Tibial artery (tissue), 4 donors: ENCODE results near the gene ITPR1.

Source experiments
- DNase-seq, 2 donors: peaks; one replicate each; pipeline ENCODE4 v3.0.0-alpha.2; 2019
- H3K27ac ChIP-seq, 2 donors: fragments of 200-600 bp; sonication (generic) in 1 of 2; 1 replicate in 1 of 2; 2 replicates in 1 of 2; pipeline ENCODE4 v1.5.1; 2018 to 2019; ENCODE audit warnings: mild to moderate bottlenecking in 1 of 2
- H3K27me3 ChIP-seq, 2 donors: fragments of 200-600 bp; sonication (generic) in 1 of 2; one replicate each; pipeline versions ENCODE4 v1.5.1 to v1.6.0; 2016 to 2019
- H3K36me3 ChIP-seq, 3 donors: fragments of 200-600 bp; sonication (generic) in 2 of 3; one replicate each; pipeline ENCODE4 v1.5.1; 2016 to 2019; ENCODE audit warnings: mild to moderate bottlenecking in 2 of 3
- H3K4me1 ChIP-seq, 4 donors: fragments of 200-600 bp; sonication (generic) in 2 of 4; 1 replicate in 3 of 4; 2 replicates in 1 of 4; pipeline ENCODE4 v1.5.1; 2016 to 2019
- H3K4me3 ChIP-seq, 2 donors: fragments of 200-600 bp; sonication (generic) in 1 of 2; 1 replicate in 1 of 2; 2 replicates in 1 of 2; pipeline ENCODE4 v1.5.1; 2018 to 2019; ENCODE audit warnings: mild to moderate bottlenecking in 2 of 2
- H3K9me3 ChIP-seq, 3 donors: fragments of 200-600 bp; sonication (generic) in 1 of 3; one replicate each; pipeline ENCODE4 v1.5.1; 2016 to 2019
- CTCF ChIP-seq, 2 experiments: fragments of 200-600 bp in 1 of 2; fragments of 450-650 bp in 1 of 2; IDR thresholded peaks; one replicate each; pipeline ENCODE4 v1.5.1; 2017 to 2019; ENCODE audit warnings: antibody characterized with exemption in 2 of 2, mild to moderate bottlenecking in 1 of 2, moderate library complexity in 1 of 2
- intact Hi-C: fragments of 100-400 bp; cut with DNase I; formaldehyde crosslinking; loops from one replicate; pipeline ENCODE4 v1.15.0; 2023; ENCODE audit warnings: low total_unique reads

The ITPR1 gene

DNA sequence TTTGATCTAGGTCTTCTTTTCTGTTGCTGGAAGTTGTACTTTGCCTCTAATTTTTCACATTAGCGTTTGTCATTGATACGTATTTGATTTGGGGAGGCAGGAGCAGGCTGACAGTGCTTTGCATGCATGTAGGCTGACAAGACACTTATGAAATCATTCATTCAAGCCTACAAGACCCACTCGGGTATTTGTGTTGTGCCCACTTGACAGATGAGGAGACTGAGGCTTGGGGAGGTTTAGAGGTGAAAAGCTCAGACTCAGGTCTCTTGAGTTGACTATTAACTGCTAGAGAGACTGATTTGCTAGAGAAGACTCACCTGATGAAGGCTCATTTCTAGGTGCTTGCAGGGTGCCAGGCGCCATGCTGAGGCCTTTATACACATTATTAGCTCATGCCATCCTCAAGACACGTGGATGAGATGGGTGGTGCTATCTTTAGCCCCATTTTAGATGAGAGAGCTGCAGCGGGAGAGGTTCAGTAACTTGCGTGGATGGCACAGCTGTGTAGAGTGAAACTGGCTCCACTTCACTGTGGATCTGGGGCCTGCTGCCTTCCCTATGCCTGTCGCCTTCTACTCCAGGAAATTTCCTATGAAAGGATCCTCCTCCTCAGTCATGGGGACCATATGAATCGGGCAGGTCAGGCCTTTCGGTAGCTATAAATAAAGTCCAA is 192.7 kb downstream of the ITPR1 start:
- Histone ChIP-seq H3K4me3 (no peak overlapping the region), H3K36me3 (peaks cover 90 to 97% (median 92%) of the 10 kb centered on the region in 3 donors), H3K27me3 (no peaks in the 10 kb centered on the region), H3K27ac (no peak overlapping the region), H3K9me3 (no peaks in the 10 kb centered on the region), H3K4me1 (no peaks in the 10 kb centered on the region)
- TF ChIP-seq CTCF (IDR thresholded peaks at IDR 0.05), result no peak
- intact Hi-C loops, result no loop called here
- no peak for DNase-seq

DNA sequence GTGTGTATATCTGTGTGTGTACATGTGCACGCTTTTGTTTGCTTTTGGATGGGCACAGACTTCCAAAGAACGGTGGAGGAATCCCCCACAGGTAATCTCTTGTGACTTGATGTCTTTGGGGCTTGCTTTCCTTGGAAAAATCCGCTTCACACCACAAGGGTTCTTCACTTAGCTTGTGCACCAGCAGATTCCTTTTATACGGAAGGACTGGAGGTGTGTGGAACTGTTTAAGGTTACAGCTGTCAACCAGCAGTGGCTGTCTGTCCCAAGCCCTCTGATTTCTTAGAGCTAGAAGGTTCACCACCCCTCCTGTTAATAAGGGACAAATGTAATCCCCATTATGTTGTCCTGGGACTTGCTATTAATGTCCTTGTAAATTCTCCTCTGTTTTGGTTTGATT is 193.5 kb downstream of the ITPR1 start:
- Histone ChIP-seq H3K4me1 (no peaks in the 10 kb centered on the region), H3K36me3 (peaks cover 91 to 98% (median 94%) of the 10 kb centered on the region in 3 donors), H3K9me3 (no peaks in the 10 kb centered on the region), H3K4me3 (no peak overlapping the region), H3K27me3 (no peaks in the 10 kb centered on the region), H3K27ac (no peak overlapping the region)
- TF ChIP-seq CTCF (IDR thresholded peaks at IDR 0.05), result no peak
- no peak for DNase-seq
- intact Hi-C loops, result no loop called here

DNA sequence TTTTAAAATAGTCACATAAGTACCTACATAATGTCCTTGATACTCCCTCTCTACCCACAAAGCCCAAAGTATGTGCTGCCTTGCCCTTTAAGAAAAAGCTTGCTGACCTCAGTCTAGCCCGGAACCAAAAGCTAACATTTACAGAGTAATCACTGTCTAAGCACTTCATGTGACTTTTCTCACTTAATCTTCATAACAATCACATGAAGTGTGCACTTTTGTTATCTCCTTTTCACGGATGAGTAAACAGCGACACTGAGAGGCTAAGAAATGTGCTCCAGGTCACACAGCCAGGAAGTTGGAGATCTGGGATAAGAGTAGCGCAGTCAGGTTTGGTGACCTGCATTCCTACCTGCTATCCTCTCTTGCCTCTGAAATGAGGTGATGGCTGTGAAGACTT is 194.0 kb downstream of the ITPR1 start:
- TF ChIP-seq CTCF (IDR thresholded peaks at IDR 0.05), result no peak
- Histone ChIP-seq H3K27ac (no peak overlapping the region), H3K4me3 (no peak overlapping the region), H3K27me3 (no peaks in the 10 kb centered on the region), H3K36me3 (peaks cover 91 to 99% (median 99%) of the 10 kb centered on the region in 3 donors), H3K4me1 (no peaks in the 10 kb centered on the region), H3K9me3 (no peaks in the 10 kb centered on the region)
- intact Hi-C loops, result no loop called here
- DNase-seq, result no peak

GRCh38 chr3:4687596-4687995 is 194.4 kb downstream of the ITPR1 start:
- no peaks in the 10 kb centered on the region for H3K9me3 ChIP-seq
- peaks cover 87 to 97% (median 96%) of the 10 kb centered on the region in 3 donors for H3K36me3 ChIP-seq
- H3K27me3 ChIP-seq, result no peaks in the 10 kb centered on the region
- no peak for DNase-seq
- no peaks in the 10 kb centered on the region for H3K4me1 ChIP-seq
- no peak overlapping the region for H3K27ac ChIP-seq
- intact Hi-C loops, result no loop called here
- TF ChIP-seq CTCF (IDR thresholded peaks at IDR 0.05), result no peak
- H3K4me3 ChIP-seq, result no peak overlapping the region

DNA sequence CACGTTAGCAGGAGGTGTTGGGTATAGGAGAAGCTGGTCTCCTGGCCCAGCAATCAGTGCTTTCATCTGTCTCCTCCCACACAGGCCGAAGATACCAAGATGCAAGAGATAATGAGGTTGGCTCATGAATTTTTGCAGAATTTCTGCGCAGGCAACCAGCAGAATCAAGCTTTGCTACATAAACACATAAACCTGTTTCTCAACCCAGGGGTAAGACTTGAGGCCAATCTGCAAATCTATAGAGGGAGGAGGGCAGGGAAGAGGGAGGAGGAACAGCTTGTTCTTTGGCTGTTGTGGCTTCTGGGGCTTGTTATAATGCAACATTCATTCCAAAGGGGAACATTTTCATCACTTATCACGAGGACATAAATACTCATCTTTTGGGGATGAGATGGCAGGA is 195.3 kb downstream of the ITPR1 start:
- Histone ChIP-seq H3K9me3 (no peaks in the 10 kb centered on the region), H3K4me3 (no peak overlapping the region), H3K27ac (no peak overlapping the region), H3K36me3 (peaks cover 88 to 96% (median 95%) of the 10 kb centered on the region in 3 donors), H3K27me3 (no peaks in the 10 kb centered on the region), H3K4me1 (no peaks in the 10 kb centered on the region)
- no peak for DNase-seq
- intact Hi-C loops, result no loop called here
- TF ChIP-seq CTCF (IDR thresholded peaks at IDR 0.05), result no peak

DNA sequence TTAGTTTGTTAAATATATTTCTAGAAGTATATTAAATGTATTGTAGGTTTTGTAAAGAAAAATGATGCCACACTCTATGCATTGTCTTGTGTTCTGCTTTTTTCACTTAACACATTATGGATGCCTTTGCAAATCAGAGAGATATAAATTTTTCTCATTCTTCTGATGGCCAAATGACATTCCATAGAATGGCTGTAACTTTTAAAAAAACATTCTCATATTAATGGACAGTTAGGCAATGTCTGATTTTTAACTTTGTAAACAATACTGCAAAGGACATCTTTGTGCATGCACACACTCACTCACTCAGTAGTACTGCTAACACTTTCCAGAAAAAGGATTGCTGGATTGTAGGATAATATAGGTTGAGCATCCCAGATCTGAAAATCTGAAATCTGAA is 195.9 kb downstream of the ITPR1 start:
- Histone ChIP-seq H3K36me3 (peaks cover 88 to 95% (median 94%) of the 10 kb centered on the region in 3 donors), H3K4me3 (no peak overlapping the region), H3K27me3 (no peaks in the 10 kb centered on the region), H3K4me1 (no peaks in the 10 kb centered on the region), H3K9me3 (no peaks in the 10 kb centered on the region), H3K27ac (no peak overlapping the region)
- no peak for TF ChIP-seq CTCF (IDR thresholded peaks at IDR 0.05)
- intact Hi-C loops, result no loop called here
- DNase-seq, result no peak
